Astrocyte (in vitro differentiated cells and primary cell): Measurements from ENCODE around the gene SAG. TPM values are rescaled to one million over a fixed set of nuclear protein-coding genes. Genes with fewer than 3 reads are reported as not detected.

Experiments used
- DNase-seq: peaks from one replicate; pipeline ENCODE4 v3.0.0-alpha.2; 2010; ENCODE audit warnings: low read depth
- FAIRE-seq: peaks from 2 replicates; lab custom pipeline; 2011; peaks lifted over from hg19 to GRCh38; lab: Jason Lieb, UNC
- H2AFZ ChIP-seq: 2 replicates; pipeline ENCODE4 v1.6.0; 2012; ENCODE audit warnings: low read depth, low read length, inconsistent platforms
- H3K27ac ChIP-seq: 2 replicates; pipeline ENCODE4 v1.5.1; 2011; ENCODE audit warnings: low read depth, low read length, inconsistent platforms
- H3K27me3 ChIP-seq: 2 replicates; pipeline ENCODE4 v1.6.0; 2011; ENCODE audit warnings: low read length, inconsistent platforms; ENCODE audit not compliant: insufficient read depth
- H3K36me3 ChIP-seq: 2 replicates; pipeline ENCODE4 v1.5.1; 2011; ENCODE audit warnings: low read length, inconsistent platforms; ENCODE audit not compliant: insufficient read depth
- H3K4me1 ChIP-seq: 2 replicates; pipeline ENCODE4 v1.5.1; 2011; ENCODE audit warnings: low read length, inconsistent platforms; ENCODE audit not compliant: insufficient read depth
- H3K4me2 ChIP-seq: 2 replicates; pipeline ENCODE4 v1.6.0; 2012; ENCODE audit warnings: low read length, inconsistent platforms
- H3K4me3 ChIP-seq: 2 replicates; pipeline ENCODE4 v1.5.1; 2011; ENCODE audit warnings: low read depth, mild to moderate bottlenecking, low read length, inconsistent platforms; ENCODE audit not compliant: insufficient read depth
- H3K79me2 ChIP-seq: 2 replicates; pipeline ENCODE4 v1.6.0; 2012; ENCODE audit warnings: mild to moderate bottlenecking, low read length, inconsistent platforms; ENCODE audit not compliant: insufficient read depth
- H3K9ac ChIP-seq: 2 replicates; pipeline ENCODE4 v1.6.0; 2012; ENCODE audit warnings: mild to moderate bottlenecking, low read length, inconsistent platforms
- H3K9me3 ChIP-seq: 2 replicates; pipeline ENCODE4 v1.5.1; 2012; ENCODE audit warnings: low read depth, mild to moderate bottlenecking, low read length, inconsistent platforms; ENCODE audit not compliant: insufficient read depth
- H4K20me1 ChIP-seq: 2 replicates; pipeline ENCODE4 v1.6.0; 2012; ENCODE audit warnings: low read length, inconsistent platforms; ENCODE audit not compliant: insufficient read depth
- H3K27ac Mint-ChIP-seq: one replicate; pipeline ENCODE4 v1.8.0; 2021; ENCODE audit warnings: mild to moderate bottlenecking, mixed read lengths; ENCODE audit not compliant: unreplicated experiment
- H3K27me3 Mint-ChIP-seq: one replicate; pipeline ENCODE4 v1.8.0; 2021; ENCODE audit warnings: low read depth, mixed read lengths; ENCODE audit not compliant: unreplicated experiment
- H3K36me3 Mint-ChIP-seq: one replicate; pipeline ENCODE4 v1.8.0; 2021; ENCODE audit warnings: low read depth, mixed read lengths; ENCODE audit not compliant: unreplicated experiment
- H3K4me1 Mint-ChIP-seq: one replicate; pipeline ENCODE4 v1.8.0; 2021; ENCODE audit warnings: low read depth, mixed read lengths; ENCODE audit not compliant: unreplicated experiment
- H3K4me3 Mint-ChIP-seq: one replicate; pipeline ENCODE4 v1.8.0; 2021; ENCODE audit warnings: mild to moderate bottlenecking, moderate library complexity, mixed read lengths; ENCODE audit not compliant: unreplicated experiment
- H3K9me3 Mint-ChIP-seq: one replicate; pipeline ENCODE4 v1.8.0; 2021; ENCODE audit warnings: mild to moderate bottlenecking, mixed read lengths; ENCODE audit not compliant: unreplicated experiment
- EZH2 ChIP-seq: IDR thresholded peaks from 2 replicates; pipeline ENCODE4 v1.6.1; 2012; ENCODE audit warnings: mild to moderate bottlenecking, low read length, inconsistent platforms; ENCODE audit not compliant: insufficient read depth
- total RNA-seq: library from RNA; stranded (reverse); gene quantifications from 2 replicates; pipeline ENCODE4 v1.2.1, GENCODE V29; 2021
- TF ChIP-seq, protein P1 (sequence below): IDR thresholded peaks from 2 replicates; pipeline ENCODE4 v1.5.1; 2011; ENCODE audit warnings: low read depth, mild to moderate bottlenecking, inconsistent platforms, low read length, moderate library complexity; ENCODE audit not compliant: insufficient read depth

The SAG gene
- total RNA-seq, 1 donor from 2014 or later, result not detected

DNA sequence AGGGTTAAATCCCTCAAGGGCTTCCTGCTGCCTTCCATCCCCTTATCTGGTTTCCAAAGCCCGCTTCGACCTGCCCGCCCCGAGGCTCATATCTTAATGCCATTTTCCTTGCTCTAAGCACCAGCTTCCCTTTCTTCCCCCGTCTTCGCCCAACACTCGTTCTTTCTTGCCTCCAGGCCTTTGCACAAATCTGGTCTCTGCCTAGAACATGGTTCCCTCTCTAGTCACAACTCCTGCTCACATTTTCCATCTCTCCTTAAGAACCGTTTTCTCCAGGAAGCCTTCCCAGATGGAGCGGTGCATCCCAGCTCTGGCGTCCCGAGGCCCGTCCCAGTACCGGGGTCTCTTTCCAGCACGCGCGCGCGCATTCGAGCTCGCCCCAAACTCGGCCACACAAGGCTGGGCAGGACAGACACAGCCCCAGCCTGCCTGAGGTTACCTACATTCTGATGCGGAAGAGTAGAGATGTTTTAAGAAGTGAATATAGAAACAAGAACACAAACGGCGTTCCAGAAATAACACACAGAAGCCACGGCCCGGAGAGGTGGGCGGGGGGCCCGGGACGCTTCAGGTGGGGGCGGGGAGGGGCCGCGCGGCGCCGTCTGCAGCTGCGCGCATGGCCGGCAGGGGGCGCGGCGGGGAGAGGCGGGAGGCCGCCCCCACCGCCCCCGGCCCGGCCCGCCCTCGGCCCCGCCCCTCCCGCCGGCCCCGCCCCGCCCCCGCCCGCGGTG is 46.3 kb downstream of the SAG start, which contains the start of gene DGKD:
DGKD (plus strand) TSS at position 726 of the 731 bp plus-strand sequence. CDS start 25 bp downstream, outside the sequence.
- no peak for TF ChIP-seq EZH2
- TF ChIP-seq, protein P1, sequence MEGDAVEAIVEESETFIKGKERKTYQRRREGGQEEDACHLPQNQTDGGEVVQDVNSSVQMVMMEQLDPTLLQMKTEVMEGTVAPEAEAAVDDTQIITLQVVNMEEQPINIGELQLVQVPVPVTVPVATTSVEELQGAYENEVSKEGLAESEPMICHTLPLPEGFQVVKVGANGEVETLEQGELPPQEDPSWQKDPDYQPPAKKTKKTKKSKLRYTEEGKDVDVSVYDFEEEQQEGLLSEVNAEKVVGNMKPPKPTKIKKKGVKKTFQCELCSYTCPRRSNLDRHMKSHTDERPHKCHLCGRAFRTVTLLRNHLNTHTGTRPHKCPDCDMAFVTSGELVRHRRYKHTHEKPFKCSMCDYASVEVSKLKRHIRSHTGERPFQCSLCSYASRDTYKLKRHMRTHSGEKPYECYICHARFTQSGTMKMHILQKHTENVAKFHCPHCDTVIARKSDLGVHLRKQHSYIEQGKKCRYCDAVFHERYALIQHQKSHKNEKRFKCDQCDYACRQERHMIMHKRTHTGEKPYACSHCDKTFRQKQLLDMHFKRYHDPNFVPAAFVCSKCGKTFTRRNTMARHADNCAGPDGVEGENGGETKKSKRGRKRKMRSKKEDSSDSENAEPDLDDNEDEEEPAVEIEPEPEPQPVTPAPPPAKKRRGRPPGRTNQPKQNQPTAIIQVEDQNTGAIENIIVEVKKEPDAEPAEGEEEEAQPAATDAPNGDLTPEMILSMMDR, result no peak
- Mint-ChIP-seq H3K4me1 (peaks cover 29% of the 10 kb centered on the region), H3K27me3 (no peaks in the 10 kb centered on the region), H3K4me3 (peak within 1 kb of the TSS; percentile 93), H3K9me3 (peaks cover 3% of the 10 kb centered on the region), H3K27ac (peak within 1 kb of the TSS; percentile 55), H3K36me3 (peaks cover 5% of the 10 kb centered on the region)
- peak within 1 kb of the TSS; percentile 86 for H2AFZ ChIP-seq
- no peaks in the 10 kb centered on the region for H3K36me3 ChIP-seq
- H3K9me3 ChIP-seq, result no peaks in the 10 kb centered on the region
- H3K4me3 ChIP-seq, result peak within 1 kb of the TSS; percentile 70
- peak within 1 kb of the TSS; percentile 97 for H3K4me2 ChIP-seq
- peak within 1 kb of the TSS; percentile 78 for H3K9ac ChIP-seq
- peak within 1 kb of the TSS; percentile 10 for H3K27ac ChIP-seq
- FAIRE-seq (no peak), DNase-seq (no peak)
- H3K27me3 ChIP-seq, result no peaks in the 10 kb centered on the region
- peaks cover 40% of the 10 kb centered on the region for H3K79me2 ChIP-seq
- peaks cover 36% of the 10 kb centered on the region for H4K20me1 ChIP-seq
- peaks cover 30% of the 10 kb centered on the region for H3K4me1 ChIP-seq

DNA sequence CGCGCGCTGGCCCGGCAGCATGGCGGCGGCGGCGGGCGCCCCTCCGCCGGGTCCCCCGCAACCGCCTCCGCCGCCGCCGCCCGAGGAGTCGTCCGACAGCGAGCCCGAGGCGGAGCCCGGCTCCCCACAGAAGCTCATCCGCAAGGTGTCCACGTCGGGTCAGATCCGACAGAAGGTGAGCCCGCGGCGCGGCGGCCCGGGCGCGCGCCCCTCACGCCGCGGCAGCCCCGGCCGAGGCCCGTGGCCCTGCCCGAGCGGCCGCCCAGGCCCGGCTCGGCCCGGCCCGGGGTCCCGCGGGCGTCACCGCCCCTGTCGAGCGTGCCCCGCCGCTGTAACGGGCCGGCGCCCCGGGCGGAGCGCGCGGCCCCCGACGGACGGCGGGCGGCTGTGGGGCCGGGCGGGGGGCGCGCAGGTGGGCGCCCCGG is 46.9 kb downstream of the SAG start:
- Mint-ChIP-seq H3K4me3 (no peak overlapping the region), H3K27me3 (no peaks in the 10 kb centered on the region), H3K36me3 (peaks cover 5% of the 10 kb centered on the region), H3K27ac (no peak overlapping the region), H3K9me3 (peaks cover 3% of the 10 kb centered on the region), H3K4me1 (peaks cover 29% of the 10 kb centered on the region)
- DNase-seq (no peak), FAIRE-seq (no peak)
- H3K4me1 ChIP-seq, result peaks cover 30% of the 10 kb centered on the region
- peaks cover 46% of the 10 kb centered on the region for H3K79me2 ChIP-seq
- H3K9me3 ChIP-seq, result no peaks in the 10 kb centered on the region
- H3K4me2 ChIP-seq, result peak overlapping the region; percentile 97
- peaks cover 40% of the 10 kb centered on the region for H4K20me1 ChIP-seq
- no peaks in the 10 kb centered on the region for H3K27me3 ChIP-seq
- no peak overlapping the region for H3K27ac ChIP-seq
- H3K36me3 ChIP-seq, result no peaks in the 10 kb centered on the region
- TF ChIP-seq EZH2, result no peak
- TF ChIP-seq, protein P1, result no peak
- H3K4me3 ChIP-seq, result peak overlapping the region; percentile 70
- peak overlapping the region; percentile 78 for H3K9ac ChIP-seq
- H2AFZ ChIP-seq, result no peak overlapping the region
